GM12801 (cell line): ENCODE results near the gene MYO15A.

Source experiments
- CTCF ChIP-seq: IDR thresholded peaks from one replicate; pipeline ENCODE4 v1.5.1; 2011; ENCODE audit warnings: control low read depth; ENCODE audit not compliant: insufficient read length; ENCODE audit errors: extremely low read depth

The MYO15A gene

GRCh38 chr17:18093616-18094408 is 14.7 kb upstream of the MYO15A start:
- no peak for TF ChIP-seq CTCF

- no peak for TF ChIP-seq CTCF
Observed at GRCh38 chr17:18094409-18094807, 14.1 kb upstream of the MYO15A start.

DNA sequence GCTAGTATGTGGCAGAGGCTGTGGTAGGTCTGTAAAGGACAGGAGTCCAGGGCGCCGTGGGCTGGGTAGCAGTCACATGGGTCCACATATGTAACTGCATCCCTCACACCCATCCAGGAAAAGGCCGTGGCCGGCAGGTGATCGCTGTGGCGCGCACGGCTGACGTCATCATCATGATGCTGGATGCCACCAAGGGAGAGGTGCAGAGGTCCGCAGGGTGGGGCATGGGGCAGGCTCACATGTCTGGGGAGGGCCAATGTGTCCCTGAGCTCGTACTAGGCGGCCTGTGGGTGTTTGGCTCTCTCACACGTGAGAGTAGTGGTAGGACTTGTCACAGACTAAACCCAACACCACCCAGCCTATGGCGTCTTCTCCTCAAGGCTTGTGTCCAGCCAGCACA is 9.0 kb upstream of the MYO15A start:
- TF ChIP-seq CTCF = no peak

GRCh38 chr17:18100616-18101015 is 7.9 kb upstream of the MYO15A start:
- no peak for TF ChIP-seq CTCF

DNA sequence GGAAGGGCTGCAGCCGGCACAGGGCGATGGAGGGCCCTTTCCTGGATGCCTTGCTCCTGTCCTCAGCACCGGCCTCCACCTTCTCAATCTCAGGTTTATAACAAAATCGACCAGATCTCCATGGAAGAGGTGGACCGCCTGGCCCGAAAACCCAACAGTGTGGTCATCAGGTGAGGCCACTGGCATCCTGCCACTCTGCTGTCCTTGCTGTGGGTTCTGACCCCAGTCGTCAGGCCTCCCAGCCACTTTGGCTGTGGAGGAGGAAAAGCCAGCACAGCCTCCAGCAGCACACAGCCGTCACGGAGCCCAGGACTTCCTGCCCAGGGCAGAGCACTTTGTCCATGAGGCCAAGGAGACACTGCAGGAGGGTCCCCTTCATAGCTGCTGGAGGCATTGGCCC is 6.7 kb upstream of the MYO15A start:
- TF ChIP-seq CTCF = no peak

GRCh38 chr17:18102640-18103039 is 5.9 kb upstream of the MYO15A start:
- no peak for TF ChIP-seq CTCF

GRCh38 chr17:18105027-18105426 is 3.5 kb upstream of the MYO15A start:
- TF ChIP-seq CTCF = no peak
